GM04504 (cell line): ENCODE data around the gene WIZ.

Source experiments
- DNase-seq: peaks from one replicate; pipeline ENCODE4 v3.0.0-alpha.2; 2012; ENCODE audit warnings: low read depth

WIZ gene

DNA sequence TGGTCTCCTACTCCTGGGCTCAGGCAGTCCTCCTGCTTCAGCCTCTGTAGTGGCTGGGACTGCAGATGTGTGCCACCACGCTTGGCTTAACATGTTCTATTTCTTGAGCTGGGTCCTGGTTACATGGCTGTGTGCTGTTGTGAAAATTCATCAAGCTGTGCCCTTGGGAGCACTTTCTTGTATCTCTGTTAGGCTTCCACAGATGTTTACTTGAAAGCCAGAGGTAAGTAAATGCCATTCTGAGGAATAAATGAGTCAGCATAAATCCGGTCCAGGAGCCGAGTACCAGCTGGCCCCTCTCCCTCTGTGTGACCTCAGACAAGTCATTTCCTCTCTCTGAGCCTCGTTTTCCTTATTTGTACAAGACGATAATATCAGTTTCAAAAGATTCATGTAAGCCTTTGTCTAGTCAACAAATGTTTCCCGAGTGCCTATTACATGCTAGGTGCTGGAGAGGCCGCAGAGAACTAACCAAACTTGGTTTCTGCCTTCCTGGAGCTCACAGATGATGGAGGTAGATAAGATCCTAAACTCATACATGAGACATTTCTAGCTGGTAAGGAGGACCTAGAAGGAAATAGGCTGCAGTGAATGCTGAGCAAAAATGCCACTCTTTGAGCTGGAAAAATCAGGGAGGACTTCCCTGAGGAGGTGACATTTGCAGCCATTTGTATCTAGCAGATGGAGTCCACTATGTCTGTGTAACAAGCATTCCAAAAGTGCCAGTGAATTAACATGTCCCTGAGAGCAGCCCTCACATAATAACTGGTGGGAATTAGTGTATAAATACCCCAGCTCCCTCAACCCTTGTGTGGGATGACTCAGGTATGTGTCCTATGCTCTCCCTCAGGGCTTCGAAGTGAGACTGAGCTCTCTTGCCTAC is 17.3 kb upstream of the WIZ start:
- DNase-seq: no peak

DNA sequence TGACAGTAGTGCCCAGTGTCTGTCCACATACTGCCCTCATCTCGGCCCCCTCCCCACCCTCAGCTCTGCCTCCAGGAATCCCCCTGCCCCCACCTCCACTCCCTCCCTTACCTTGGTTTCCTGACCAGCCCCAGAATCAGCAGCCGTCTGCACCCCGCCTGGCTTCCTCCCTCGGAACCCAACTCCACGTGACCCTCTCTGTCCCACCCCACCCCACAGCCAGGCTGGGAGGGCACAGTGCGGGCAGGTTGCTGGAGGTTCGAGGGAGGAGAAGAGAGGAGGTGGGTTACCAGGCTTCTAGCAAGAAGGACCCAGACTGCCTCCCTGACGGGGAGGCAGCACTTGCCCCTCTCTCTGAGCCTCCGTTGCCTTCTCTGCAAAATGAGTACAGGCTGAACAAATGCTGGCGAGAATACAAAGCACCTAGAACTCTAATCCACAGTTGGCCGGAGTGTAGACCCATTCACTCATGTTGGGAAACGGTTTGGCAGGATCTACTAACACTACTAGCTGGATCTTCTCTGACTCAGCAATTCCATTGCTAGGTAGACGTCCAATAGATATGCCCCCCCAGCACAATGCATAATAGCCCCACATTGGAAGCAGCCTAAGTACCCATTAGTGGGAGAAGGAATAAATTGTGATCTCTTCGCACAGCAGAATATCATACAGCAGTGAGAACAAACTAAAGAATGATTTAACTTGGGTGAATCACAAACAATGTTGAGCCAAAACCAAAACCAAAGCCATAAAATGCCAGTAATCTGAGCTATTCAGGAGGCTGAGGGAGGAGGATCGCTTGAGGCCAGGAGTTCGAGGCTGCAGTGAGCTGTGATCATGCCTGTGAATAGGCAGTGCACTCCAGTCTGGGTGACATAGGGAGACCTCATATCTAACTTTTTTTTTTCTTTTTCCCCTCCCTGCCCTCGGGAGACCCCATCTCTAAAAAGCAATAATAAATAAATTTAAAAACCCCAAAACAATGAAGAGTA is 14.9 kb upstream of the WIZ start, which contains the start of gene RASAL3:
RASAL3 (minus strand) TSS at position 151 of the 992 bp plus-strand sequence. CDS start 186 bp downstream, outside the sequence.
- DNase-seq: no peak

DNA sequence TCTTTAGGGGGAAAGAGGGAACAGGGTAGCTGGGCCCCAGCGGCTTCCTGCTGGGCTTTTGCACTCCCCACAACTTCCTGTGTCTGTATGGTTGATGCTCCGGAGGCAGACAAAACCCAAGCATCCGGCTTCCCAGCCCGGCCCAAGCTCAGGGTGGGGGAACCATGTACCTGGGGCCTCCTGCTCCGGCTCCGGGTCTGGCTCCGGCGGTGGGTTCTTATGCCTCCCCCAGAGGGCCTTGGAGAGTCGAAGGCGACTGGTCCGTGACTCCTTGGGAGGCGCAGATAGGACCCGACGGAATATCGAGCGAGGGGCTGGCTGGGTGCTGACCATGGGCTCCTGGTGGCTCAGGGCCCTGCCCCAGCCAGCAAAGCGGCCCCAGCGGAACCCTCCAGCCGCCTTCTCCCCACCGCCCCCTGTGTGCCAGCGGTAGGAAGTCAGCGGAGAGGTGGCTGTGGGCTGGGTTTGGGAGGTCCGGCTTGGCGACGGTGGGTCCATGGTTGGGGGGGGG is 14.2 kb upstream of the WIZ start:
- no peak for DNase-seq

DNA sequence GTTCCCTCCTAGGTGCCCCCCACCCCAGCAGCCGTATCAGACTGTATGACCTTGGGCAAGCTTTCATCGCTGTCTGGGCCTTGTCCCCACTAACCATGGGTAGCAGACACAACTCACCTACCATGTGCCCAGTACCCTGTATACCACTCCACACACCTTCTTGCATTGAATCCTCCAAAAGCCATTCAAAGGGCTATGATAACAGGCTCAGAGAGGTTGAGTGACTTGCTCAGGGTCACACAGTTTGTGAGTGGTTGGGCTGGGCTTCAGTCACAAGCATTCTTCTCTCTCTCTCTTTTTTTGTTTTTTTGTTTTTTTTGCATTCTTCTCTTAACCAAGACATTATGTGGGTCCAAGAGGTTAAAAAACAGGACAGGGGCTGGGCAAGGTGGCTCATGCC is 11.9 kb upstream of the WIZ start:
- DNase-seq: no peak

DNA sequence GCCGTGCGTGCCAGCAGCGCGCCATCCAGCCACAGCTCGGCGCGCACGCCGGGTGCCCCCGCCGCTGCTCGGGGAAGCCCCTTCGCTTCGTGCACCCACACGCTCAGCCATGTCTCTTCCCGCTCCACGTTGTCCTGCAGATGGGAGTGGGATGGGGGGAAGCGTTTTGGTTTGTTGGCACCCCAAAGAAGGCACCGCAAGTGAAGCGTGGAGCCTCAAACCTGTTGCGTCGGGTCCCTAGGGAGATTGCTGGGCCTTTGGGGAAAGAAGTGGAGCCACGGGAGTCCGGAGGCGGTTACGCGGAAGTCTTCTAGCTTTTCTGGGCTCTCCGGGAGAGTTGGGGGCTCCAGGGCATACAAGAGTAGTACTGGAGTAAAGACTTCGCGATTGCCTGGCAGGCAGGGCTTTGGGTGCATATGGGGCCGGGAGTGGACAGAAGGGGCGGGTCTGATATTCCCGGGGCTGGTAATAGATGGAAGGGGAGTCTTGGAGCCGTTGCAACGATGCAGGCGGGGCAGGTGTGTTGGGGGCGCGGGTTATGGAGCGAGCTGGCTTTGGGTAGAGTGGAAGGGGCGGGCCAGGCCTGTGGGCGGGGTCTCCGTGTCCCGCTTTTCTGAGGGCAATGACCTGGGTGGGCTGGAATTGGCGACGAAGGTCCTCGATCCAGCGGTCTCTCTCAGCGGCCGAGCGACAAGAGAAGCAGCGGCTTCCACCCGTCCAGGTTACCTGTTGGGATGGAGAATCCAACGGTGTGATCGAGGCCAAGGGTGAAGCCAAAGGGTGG is 8.1 kb upstream of the WIZ start:
- no peak for DNase-seq

DNA sequence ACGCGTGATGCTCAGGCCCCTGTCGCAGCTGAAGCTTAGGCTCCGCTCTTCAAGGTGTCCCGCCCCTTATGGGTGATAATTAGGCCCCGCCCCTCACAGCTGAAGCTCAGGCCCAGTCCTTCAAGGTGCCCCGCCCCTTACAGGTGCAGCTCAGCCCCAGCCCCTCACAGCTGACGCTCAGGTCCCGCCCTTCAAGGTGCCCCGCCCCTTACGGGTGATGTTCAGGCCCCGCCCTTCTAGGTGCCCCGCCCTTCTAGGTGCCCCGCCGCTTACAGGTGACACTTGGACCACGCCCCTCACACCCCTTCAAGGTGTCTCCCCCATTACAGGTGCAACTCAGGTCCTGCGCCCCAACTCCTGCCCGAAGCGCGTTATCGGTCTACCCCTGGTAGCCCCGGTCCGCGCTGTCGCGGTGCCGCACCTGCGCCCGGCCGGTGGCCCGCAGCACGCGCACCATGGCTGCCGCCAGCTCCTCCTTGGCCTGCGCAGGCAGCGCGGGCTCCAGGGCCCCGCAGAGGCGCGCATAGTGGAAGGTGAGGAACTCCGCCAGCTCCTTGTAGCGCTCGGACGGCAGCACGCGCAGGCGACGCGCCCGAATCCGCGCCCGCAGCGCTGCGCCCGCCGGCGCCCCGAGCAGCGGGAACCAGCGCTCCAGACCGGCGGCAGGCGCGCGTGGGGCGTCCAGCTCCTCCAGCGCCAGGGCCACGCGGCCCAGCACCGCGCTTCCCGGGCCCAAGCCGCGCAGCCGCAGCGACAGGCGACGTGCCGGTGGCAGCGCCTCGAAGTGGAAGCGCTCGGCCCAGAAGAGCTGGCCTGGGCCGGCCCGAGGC is 7.3 kb upstream of the WIZ start:
- no peak for DNase-seq

DNA sequence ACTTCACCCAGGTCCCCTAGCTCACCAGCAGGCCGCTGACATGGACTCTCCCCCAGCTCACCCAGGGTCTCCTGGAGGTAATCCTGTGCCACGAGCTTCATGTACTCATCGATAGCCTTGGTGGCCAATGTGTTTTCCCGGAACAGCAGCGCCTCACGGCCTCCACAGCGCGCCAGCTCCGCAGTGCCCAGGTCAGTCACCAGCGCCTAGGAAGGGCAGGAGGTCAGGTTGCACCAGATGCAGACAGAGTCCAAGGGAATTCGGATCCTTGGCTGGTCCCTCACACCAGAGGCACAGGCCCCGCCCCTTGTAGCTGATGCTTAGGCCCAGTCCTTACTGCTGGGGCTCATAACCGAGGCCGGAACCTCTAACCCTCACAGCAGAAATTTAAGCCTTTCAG is 6.7 kb upstream of the WIZ start:
- no peak for DNase-seq

DNA sequence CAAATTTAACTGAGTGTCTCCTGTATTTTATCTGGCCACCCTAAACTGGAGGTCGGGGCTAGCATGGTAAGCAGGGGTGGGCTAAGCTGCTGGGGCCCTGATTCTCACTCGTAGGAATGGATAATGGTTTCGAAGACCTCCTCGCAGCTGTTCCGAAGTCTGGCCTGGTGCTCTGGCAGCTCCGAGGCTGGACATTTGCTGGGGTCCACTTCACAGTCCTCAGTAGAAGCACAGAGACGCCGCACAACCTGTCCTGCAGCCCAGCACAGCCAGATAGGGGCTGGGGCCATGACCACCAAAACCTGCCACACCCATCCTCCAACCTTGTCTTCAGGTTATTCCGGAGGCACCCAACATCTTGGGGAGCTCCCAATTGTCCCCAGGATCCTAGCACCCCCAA is 6.2 kb upstream of the WIZ start:
- DNase-seq: no peak

DNA sequence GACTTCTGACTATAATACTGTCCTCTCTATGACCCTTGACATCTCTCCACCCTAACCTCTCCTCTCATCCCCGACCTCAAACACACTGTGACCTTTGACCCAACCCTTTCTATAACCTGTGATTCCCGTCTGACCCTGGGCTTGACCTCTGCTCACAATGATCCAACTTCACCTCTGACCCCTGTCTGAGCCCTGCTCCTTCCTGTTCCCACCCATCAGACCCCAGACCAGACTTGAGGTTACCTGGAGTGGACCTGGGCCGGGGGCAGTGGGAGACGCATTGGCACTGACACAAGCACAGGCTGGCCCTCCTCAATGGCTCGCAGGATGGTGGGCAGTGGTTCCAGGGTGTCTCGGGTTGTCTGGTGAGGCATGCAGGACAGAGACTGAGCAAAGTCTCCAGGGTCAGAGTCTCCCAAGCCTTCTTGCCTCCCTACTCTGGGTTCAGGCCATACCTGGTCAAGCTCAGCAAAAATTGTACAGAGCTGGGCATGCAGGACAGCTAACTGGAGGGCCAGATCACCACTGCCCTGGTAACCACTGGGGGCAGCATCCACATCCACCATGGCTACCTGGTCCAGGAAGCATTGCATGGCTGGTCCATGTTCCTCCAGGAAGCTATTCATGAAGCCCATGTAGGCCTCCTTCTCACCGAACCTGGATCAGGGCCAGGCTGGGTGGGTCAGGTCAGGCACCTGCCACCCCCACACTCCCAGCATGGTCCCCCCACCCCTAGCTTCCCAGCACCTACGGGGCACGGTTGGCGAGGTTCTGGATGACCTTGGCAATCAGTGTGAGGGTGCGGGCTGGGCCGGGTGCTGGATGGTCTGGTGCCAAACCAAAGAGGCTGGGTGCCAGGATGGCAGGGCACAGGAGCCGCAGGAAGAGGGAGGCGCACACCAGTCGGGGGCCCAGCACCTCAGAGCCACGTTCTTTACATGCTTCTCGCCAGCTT is 4.4 kb upstream of the WIZ start:
- DNase-seq: no peak

DNA sequence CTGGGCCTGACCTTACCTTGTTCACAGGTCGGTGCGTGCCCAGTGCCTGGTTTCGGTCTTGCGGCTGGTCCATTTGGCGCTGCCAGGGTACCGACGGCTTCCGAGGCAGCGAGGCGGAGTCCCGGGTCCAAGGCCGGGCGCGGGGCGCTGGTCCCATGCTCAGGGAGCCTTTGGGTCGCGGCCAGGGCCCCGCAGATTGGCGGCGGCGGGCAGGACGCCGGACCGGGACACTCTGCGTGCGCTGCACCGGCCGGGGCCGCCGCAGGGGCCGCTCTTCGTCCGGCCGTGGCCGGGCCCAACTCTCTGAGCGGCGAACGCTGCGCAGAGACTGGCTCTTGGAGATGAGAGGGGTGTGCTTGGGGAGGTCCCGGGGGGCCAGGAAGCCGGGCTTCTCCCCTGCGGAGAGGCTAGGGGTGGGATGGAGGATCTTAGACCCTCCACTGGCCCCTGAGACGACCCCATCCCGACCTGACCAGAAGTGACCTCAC is 3.4 kb upstream of the WIZ start:
- no peak for DNase-seq

DNA sequence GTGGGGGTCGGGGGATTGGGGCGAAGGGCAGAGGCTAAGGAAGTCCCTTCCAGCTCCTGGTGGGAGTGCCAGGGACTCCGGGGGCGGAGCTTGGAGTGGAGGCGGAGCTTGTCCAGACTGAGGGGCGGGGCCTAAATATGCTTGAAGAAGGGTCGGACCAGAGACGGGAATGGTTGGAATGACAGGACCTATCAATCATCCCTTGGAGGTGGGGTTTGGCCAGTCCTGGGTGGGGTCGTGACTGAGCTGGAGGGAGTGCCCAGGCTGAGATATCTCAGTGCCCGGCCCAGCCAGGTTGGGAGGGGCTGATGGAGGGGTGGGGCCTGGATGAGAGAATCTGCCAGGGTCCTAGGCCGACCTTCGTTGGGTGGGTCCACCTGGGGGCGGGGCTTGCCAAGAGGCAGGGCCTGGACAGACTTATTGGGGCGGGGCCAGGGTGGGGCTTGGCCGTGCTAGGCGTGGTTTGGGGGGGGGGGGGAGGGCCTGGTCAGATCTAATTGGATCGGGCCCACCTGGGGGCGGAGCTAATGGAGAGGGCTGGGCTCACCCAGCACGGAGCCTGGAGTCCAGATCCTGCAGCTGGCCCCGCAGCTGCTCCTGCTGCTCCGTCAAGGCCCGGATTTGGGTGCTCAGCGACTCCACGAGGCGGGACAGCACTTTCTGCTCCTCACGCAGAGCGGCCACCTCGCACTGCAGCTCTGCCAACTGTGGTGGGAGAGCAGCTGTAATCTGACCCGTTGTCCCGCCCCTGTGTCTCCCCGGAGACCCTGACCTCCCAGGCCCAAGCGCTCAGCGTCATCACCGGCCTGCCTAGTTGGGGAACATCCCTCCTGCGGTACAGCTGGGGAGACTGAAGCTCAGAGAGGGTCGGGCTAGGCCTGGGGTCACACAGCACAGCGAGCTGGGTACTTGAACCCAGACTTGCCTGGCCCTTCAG is 2.6 kb upstream of the WIZ start:
- peak; percentile 35 for DNase-seq

DNA sequence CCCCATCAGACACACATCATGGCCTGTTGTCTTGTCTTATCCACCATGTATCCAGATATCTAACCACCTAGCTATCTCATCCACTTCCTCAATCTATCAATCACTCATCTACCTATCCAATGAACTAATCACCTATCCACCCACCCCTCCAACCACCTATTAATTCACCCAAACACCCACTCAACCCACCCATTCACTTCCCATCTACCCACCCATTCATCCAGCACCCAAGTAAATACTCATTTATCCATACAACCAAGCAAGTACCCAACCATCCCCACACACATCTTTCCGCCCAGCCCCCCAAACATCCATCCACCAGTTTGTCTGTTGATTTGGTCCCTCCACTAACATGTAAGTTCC is 753 bp upstream of the WIZ start:
- DNase-seq: no peak

DNA sequence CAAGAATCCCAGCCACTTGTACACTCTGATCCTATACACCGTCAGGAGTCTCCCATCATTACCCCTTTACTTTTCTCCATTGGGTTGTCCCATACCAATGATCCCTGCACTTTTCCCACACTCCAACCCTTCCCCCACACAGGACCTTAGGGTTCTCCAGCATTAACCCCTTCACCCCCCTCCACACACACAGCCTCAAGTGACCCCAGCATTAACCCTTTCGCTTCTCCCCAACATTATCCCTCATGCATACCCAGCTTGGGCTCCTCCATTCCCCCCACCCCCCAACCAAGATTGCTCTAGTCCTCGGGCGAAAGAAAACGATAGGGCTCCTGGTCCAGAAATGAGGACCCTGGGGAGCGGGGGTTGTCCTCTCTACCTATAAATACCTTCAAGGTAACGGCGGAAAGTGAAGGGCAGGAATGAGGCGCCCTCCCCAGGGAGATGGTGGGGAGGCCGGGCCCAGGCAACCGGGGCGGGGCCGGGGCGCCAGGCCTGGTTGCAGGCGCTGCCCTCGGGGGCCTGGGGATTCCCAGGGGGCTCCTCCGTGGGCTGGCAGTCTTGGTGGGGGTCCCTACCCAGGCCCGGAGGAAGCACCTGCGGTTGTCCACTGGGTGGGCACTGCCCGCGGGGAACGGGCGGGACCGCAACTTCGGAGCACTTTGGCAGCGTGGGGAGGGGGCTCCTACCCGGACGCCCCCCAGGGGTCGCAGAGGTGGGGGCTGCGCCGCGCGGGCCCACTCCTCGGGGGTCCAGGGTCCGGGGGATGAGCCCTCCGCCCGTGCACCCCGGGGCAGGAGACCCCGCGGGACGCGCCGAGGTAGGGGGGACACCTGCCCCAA is 757 bp downstream of the WIZ start:
- DNase-seq: no peak

DNA sequence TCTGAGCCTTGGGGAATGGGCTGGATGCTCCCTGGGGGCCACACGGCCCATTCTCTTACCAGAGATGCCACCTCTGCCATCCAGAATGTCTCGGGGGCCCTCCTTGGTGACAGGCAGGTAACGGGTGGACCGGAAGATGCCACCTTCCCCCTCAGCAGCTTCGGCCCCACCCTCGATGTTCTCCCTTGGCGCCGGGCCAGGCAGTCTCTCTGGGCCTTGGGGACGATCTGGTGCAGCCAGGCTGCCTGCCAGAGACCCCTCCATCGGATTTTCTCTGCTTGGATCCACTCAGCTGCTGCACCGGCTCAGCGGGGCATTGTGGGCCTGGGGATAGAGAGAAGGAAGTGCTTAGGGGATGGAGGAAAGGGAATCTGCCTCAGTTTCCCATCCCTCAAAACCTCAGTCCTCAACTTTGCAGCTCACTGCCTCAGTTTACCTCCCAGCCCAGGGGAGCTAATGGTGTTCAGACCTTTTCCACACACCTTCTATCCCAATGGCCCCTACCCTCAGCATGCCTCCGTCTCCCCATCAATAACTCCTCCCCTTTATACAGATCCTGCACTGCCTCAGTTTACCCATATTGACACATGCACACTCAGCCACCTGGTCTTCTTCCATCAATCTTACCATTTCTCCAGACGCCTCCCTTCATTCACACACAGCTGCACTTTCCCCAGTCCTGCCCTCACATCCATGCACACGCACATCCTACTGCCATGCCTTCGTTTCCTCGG is 1.5 kb downstream of the WIZ start:
- DNase-seq: no peak

DNA sequence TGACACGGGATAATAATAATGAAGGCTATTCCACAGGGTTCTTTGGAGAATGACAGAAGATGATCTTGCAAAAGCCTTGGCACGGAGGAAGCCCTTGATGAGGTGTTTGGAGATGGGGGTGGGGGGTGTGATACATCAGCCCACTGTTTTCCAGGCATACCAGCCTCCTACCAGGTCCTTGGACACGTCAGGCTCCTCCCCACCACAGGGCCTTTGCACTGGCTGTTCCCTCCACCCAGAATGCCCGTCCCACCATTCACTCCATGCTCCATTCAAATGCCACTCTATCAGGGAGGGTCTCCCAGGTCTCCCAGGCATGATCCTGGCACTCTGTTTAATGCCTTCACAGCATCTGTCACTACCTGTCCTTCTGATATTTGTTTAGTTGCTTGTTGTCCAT is 2.7 kb downstream of the WIZ start:
- no peak for DNase-seq

DNA sequence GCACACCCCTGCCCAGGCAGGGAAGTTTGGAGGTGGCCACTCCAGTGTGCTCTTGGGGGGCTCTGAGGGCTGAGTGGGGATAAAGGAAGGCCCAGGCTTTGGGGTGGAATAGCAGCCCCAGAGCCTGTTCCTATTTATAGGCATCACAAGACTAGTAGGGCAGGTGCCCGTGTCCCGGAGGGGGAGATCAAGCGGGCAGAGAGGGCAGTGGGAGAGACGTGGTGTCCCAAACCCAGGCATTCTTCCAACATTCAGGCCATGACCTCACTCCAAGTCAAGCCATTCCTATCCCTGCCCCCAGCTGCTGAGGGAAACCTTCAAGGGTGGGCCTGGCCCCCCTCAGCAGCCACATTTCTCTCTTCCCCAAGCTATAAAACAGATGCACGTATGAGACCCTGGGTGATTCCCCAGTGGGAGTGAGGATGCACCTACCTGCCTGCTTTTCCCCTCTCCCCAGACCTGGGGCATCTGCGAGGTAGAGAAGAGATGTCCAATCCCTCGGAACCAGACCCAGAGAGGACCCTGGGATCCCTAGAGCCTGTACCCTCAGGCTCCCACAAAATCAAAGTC is 3.9 kb downstream of the WIZ start:
- DNase-seq: no peak

DNA sequence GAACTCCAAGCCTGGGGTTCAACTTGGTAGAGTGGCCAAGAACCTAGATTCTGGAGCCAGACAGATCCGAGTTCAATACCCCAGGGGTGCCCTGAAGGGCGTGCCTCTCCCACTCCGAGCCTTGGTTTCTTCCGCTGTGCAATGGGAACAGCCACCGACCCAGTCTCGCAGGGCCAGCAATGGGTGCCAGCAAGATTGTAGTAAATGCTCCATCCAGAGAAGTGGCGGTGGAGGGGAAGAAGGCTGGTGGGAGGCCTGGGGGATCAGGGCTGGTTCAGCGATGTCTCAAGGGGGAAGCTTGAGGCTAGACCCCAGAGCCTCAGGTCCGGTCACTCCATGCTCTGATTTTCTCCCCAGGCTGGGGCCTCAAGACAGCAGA is 4.5 kb downstream of the WIZ start:
- DNase-seq: no peak
